NCI-H774 (cell line): ENCODE measurements around the gene LDAH.

Experiments used
- DNase-seq: peaks from one replicate; lab custom pipeline; 2025; lab: John Stamatoyannopoulos, UW

The LDAH gene

GRCh38 chr2:20781656-20782265 is 41.1 kb downstream of the LDAH start:
- no peak for DNase-seq

DNA sequence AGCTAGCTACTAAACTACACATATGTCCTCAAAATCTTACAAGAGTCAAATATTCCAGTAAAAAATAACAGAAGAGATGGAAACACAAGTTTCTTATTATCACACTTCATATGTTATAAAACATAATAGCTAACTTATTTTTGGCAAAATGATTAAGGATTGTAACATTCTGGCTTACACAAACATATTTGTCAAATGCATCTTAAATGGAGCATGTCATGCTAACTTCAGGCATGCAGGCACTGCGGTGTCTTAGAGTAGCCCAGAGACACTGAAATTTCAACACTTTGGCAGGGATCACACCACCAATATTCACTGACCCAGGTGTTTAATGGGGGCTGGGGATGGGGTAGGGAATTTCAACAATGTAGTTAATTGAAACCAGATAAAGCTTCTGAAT is 51.6 kb downstream of the LDAH start:
- no peak for DNase-seq

- no peak for DNase-seq
Measured at GRCh38 chr2:20766798-20767644, 55.9 kb downstream of the LDAH start.

GRCh38 chr2:20766213-20766612 is 56.7 kb downstream of the LDAH start:
- DNase-seq = no peak

- DNase-seq = no peak
Measured at GRCh38 chr2:20762945-20763683, 59.8 kb downstream of the LDAH start.

- DNase-seq = no peak
Measured at GRCh38 chr2:20759487-20759886, 63.4 kb downstream of the LDAH start.

DNA sequence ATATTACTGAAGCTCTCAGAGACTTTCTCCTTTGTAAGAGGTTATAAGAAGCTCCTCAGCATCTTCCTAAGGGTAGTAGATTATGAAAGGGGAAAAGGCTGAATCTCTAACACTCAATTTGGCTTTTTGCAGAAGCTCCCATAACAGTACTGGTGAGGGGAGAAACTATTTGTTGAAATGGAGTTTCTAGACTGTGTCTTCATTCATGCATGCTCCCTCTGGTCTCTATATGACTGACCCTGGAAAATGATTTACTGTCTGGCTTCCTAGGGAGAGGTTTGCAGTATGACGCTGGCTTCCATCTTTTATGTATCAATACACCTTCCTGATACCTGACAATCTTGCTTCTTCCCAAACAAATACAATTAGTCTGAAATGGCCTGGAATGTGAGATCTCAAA is 63.9 kb downstream of the LDAH start:
- DNase-seq = no peak

DNA sequence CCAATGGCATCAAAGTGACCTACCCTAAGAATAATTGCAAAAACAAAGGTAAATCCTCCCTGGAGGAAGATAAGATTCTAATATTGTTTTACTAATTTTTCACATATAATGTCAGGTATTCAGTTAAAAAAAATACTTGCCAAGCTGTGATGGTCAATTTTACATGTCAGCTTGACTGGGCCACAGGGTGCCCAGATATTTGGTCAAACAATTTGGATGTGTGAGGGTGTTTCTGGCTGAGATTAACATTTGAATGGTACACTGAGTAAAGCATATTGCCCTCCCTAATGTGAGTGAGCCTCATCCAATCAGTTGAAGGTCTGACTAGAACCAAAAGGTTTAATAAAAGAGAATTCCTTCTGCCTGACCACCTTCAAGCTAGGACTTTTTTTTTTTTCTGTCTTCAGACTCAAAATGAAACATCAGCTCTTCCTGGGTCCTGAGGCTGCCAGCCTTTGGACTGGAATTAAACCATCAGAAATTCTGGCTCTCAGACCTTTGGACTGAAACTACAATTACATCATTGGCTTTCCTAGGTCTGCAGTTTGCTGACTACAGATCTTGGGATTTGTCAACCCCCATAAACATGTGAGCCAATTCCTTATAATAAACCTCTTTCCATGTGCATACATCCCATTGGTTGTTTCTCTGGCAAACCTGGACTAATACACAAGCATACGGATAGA is 65.4 kb downstream of the LDAH start:
- no peak for DNase-seq

GRCh38 chr2:20755132-20755800 is 67.6 kb downstream of the LDAH start:
- no peak for DNase-seq

- DNase-seq = no peak
Measured at GRCh38 chr2:20752293-20752692, 70.6 kb downstream of the LDAH start.

DNA sequence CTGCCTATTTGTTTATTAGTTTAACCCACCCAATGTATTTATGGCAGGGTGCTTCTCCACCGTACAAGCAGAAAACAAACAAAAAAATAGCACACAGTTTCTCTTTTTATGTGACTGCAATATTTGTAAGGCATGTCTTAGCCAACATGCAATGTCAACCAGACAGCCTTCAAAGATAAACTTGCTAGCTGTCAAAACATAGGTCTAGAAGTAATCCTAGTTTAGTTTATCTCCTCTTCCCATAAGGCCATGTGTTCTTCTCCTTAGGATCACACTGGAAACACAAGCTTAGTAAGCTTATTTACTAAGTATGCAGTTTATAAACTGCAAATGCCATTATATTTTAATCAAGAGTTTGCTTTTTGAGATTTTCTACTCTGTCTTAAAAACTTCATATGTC is 75.6 kb downstream of the LDAH start:
- DNase-seq = no peak

GRCh38 chr2:20745924-20746555 is 76.9 kb downstream of the LDAH start:
- peak; percentile 2 for DNase-seq

DNA sequence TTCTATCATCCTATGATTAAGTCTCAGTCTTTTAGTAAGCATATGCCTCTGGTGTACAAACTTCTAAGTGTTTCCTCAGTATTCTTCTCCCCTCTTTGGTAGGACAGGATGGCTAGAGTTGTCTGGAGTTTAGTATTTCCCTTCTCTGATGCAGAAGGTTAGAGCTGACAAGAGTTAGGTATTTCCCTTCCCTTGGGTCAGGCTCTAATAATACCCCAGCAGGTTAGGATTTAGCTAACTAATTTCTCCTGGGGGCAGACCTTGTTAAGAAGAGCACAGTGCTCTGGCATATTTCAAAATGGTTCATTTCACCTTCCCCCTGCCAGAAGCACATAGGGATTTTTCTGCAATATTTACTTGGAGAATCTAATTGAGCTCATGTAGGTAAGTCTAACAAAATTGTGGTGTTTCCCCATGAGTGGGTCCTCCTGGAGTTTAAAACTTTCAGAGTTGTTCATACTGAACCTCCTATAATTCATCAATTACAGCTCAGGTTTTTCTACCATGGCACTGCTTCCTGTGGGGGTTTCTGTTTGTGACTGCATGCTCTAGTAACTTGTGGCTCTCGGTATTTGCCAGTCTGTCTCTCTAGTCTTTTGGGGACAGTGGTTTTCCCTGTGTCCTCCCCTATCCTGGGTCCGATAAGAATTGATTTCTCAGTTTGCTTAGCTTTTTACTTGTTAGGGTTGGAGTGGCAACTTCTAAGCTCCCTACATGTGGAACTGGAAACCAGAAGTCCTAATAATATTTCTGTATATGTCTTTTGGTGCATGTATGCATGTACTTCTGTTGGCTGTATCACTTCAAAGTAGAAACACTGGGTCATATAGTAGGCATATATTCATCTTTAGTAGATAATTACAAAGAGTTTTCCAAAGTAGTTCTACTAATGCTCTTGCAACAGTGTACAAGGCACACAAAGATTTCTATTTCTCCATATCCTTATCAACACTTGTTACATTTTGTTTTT is 78.2 kb downstream of the LDAH start:
- DNase-seq = no peak

DNA sequence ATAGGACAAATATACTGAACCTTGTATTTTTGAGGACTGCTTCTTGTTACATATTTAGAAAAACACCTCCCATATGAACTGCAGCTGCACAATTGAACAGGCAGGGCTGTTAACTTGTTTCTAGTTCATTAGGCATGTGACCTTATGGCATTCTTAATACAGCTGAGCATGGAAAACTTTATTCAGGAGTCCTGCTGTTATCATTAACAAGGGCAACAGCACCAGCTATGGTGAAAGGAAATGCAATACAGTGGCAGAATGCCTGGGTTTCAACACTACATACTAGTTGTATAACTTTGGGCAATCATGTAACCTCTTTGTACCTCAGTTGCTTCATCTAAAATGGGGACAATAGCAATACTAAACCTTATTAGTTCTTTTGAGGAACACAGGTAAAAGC is 84.1 kb downstream of the LDAH start:
- DNase-seq = no peak

- DNase-seq = no peak
Measured at GRCh38 chr2:20737505-20737904, 85.4 kb downstream of the LDAH start.

DNA sequence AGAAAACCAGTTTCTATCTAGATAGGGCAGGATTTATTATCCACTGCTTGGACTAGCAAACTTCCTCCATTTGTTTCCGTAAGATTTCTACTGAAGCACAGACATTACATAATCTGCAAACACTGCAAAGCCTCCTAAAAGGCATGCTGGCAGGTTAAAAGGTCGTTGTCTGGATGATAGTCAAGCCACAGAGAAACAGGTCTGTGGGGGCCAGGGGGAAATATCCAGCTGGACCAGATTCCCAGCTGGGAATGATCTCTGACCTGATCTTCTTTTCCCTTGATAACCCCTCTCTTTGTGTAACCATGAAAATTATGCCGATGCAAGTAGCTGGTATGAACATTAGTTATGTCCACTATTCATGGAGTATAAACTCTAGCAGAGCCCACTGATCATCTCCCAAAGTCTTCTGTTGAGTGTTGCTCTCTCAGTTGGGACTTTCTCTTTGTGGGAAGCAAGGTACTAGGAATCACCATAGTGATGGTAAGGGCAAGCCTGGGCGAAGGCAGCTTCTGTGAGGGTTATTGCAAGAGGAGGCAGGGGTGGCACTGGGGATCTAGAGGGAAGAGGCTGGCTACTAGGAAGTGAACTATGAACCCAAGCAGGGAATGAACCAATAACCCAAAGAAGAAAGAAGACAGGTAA is 94.7 kb downstream of the LDAH start:
- DNase-seq = no peak

DNA sequence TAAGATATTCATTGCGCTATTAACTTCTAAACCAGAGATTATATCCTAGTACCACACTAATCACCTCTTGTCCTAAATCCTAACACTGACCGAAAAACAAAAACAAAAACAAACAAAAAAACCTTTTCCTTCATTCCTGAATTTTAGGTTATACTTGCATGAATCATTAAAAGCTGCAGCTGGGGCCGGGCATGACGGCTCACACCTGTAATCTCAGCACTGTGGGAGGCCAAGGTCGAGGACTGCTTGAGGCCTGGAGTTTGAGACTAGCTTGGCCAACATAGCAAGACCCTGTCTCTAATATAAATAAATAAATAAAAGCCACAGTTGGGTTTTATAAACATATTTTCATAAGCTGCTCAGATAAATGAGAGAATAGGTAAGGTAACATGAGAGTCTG is 96.0 kb downstream of the LDAH start:
- DNase-seq = no peak

GRCh38 chr2:20725782-20726181 is 97.1 kb downstream of the LDAH start:
- no peak for DNase-seq

DNA sequence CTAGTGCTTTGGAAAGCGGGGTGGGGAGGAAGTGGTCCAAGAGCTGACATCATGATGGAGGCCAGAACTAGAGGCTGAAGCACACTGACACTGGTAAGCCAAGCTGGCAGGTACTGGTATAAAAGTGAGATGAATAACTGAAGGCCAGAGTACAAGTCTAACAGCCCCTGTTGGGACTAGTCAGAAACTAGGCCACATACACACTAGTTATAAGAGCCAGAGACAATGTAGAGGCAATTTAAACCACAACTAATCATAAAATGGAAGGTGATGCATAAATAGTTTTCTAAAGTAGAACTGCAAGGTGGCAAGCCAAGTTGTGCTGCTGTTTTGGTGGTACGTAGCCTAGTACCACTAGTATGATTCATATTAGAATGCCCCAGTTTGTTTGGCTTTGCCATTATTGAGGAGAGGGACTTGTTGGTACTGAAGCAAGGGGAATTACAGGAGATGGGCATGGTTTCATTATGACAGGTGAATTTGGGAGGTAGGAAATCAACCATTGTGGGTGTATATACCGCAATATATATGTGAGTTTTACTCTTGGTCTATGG is 98.3 kb downstream of the LDAH start:
- no peak for DNase-seq
